NCI-H524 (cell line): Measurements from ENCODE around the gene CCDC171.
"Not testable (repeated sequence)": the region's sequence is repeated elsewhere in the genome, so short reads cannot be mapped to it uniquely, and the experiment has no call there.

Experiments
- DNase-seq, 2 experiments: peaks; one replicate each; lab custom pipeline; 2025; lab: John Stamatoyannopoulos, UW

CCDC171 gene

DNA sequence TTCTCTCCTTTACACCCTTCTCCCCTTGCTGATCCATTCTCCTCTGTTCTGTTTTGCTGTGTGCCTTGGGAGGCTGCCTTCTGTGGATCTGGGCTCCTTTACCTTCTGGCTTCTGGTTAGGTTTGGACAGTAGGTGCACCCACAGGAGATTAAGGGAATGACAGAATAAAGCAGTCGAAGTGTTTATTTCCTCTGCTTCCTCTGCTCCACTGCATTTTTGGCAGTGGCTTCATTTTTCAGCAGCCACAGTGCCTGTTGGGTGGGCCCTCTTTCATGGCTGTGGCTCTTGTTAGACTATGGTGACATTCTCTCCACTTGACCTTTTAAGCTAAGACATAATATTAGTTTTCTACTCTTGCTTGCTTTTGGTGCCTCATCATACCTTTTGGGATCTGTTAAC lies 144.1 kb downstream of the CCDC171 start:
- no peak for DNase-seq

DNA sequence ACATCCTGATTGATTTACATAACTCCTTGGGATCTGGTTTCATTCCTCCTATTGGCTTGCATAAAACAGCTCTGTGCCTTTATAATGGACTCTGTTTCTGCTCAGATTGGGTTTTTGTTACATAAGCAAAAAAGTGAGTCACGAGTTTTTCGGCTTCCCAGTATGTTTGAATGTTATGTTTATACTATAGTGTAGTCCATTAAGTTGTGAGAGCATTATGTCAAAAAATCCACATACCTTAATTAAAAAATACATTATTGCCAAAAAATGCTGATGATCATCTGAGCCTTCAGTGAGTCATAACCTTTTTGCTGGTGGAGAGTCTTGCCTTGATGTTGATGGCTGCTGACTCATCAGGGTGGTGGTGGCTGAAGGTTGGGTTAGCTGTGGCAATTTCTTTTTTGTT lies 144.6 kb downstream of the CCDC171 start:
- no peak for DNase-seq

DNA sequence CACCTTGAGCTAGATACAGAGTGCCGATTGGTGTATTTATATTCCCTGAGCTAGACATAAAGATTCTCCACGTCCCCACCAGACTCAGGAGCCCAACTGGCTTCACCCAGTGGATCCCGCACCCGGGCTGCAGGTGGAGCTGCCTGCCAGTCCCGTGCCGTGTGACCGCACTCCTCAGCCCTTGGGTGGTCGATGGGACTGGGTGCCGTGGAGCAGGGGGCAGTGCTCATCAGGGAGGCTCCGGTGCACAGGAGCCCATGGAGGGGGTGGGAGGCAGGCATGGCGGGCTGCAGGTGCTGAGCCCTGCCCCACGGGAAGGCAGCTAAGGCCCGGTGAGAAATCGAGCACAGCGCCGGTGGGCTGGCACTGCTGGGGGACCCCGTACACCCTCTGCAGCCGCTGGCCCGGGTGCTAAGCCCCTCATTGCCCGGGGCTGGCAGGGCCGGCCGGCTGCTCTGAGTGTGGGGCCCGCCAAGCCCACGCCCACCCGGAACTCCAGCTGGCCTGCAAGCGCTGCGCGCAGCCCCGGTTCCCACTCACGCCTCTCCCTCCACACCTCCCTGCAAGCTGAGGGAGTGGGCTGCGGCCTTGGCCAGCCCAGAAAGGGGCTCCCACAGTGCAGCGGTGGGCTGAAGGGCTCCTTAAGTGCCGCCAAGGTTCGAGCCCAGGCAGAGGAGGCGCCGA lies 147.2 kb downstream of the CCDC171 start:
- DNase-seq, result not testable (repeated sequence)

DNA sequence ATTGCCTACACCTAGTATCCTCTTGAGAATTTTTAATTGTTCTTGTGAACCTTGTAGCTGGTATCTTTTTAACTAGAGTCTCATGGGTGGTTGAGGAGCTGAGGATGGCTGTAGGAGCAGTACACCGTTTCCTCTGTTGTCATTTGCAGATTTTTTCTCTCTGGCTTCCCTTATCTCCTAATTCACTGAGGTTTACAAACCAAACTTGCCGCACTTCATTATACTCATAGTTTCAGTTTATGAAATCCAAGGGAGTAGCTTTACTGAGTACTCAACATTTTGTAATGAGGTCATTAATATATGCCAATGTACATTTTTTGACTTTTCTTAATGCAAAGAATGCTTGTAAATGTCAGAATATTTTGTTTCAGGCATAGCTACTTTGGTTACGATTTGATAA lies 154.2 kb downstream of the CCDC171 start:
- no peak for DNase-seq

DNA sequence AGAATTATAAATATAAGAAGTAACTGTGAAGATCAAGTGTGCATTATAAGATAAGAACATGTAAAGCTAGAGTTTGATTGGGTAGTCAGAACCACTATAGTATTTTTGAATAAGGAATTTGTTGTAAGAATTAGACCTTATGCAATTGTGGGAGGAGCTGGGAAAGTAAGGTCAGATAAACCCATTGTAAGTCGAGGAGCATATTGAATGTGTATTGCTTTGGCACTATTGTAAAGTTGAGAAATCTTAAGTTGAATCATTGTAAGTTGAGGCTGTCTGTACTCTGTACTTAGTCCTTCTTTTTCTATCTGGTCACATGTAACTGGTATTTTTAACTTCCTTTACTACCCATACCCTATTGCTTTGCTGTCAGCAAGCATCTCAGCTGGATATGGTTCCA lies 158.7 kb downstream of the CCDC171 start:
- no peak for DNase-seq

DNA sequence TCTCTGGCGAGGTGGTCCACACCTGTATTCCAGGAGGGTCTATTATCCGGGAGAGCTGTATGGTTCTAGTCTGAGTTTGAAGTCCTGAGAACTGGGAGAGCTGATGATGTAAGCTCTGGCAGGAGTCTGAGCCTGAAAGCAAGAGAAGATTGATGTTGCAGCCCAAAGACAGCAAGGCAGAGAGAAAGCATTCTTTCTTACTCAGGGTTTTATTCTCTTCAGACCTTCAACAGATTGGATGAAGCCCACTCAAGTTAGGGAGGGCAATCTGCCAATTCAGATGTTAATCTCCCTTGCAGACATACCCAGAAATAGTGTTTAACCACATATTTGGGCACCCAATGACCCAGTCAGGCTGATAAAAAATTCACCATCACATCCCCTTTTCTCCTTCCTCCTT lies 159.1 kb downstream of the CCDC171 start:
- peak; percentile 32 to 71 for DNase-seq

DNA sequence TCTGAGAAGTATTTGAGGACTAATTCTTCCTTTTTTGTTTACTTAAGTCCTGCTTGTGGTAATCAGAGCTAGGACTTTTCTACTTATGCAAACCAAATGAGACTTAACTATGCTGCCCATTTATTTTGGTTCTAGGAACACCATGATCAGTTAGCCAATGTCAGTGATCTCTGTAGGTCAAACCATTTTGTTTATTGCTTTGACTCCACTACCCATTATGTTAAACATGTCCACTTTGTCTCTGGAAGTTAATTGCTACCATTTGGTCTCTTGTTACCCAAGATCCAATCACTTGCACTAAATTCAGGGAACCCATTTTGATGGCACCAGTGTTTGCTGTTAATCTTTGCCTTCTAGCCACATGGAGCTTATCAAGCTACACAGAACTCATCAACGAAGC lies 161.9 kb downstream of the CCDC171 start:
- no peak for DNase-seq

DNA sequence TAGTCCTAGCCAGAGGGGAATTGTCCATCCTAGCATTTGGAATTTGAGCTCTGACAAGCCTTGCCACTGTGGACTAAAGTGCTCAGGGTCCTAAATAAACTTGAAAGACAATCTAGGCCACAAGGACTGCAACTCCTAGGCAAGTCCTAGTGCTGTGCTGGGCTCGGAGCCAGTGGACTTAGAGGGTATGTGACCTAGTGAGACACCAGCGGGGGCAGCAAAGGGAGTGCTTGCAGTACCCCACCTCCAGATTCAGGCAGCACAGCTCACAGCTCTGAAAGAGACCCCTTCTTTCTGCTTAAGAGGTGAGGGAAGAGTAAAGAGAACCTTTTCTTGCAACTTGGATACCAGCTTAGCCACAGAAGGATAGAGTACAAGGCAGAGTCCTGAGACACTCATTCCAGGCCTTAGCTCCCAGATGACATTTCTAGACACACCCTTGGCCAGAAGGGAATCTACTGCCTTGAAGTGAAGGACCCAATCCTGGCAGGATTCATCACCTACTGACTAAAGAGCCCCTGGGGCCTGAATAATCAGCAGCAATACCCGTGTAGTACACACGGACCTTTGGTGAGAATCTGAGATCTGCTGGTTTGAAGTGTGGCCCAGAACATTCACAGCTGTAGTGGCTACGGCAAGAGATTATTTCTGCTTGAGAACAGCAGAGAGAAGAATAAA lies 164.6 kb downstream of the CCDC171 start:
- no peak for DNase-seq

DNA sequence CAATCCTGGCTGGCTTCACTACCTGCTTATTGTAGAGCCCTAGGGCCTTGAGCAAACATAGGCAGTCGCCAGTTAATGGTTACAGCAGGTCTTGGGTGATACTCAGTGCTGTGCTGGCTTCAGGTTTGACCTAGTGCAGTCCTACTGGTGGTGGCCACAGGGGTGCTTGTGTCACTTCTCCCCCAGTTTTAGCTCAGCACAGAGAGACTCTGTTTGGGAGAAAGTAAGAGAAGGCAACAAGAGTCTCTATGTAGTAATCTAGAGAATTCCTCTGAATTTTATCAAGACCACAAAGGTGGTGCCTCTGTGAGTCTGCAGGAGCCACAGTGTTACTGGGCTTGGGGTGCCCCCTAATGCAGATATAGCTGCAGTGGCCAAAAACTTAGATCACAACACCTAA lies 165.6 kb downstream of the CCDC171 start:
- no peak for DNase-seq

DNA sequence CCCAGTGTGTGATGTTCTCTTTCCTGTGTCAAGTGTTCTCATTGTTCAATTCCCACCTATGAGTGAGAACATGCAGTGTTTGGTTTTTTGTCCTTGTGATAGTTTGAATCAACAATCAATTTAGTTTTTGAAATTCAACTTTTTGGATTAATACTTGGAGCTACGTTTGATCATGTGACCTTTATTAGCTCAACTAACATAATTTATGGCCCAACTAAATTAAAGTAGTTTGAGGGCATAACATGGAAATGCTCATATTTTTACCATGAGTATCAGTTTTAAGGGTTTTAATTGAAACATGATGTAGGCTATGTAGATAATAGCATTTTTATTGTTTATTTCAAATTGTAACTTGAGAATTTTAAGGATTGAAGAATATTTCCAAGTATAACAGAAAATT lies 168.0 kb downstream of the CCDC171 start:
- DNase-seq, result no peak

DNA sequence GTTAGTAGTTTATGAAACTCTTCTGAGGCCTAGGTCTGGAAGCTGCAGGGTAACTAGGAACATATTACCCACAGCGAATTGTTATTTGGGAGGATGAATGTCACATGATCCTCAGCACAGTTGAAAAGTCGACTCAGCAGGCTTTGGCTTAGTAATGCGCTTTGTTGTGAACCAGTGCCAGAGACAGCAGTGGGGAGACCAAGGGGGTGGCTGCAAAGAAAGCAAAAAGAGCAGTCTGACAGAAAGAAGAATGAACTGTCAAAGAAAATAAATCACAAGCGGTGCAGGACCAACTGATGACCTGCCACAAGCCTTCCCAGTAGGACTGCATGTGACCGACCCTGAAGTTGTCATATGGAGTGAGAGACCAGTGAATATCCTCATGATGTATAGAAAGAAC lies 170.0 kb downstream of the CCDC171 start:
- DNase-seq, result no peak

DNA sequence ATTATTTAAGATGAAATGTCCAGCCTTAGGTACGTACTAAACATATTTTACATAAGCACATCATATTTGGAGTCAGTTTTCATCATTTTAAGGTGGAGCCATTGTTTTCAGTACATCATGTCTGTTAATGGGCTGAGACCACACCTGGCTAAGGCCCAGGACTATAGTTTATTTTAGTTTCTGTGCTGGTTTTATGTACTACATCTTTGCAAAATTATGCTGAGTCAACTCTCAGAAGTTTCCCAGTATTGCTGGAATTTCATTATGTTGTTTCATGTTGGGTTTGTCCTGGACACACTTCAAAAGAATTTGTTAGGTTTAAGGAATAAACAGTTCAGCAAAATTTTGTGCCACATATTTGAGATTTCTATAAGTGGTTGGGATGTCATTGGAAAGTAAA lies 171.2 kb downstream of the CCDC171 start:
- DNase-seq, result no peak

DNA sequence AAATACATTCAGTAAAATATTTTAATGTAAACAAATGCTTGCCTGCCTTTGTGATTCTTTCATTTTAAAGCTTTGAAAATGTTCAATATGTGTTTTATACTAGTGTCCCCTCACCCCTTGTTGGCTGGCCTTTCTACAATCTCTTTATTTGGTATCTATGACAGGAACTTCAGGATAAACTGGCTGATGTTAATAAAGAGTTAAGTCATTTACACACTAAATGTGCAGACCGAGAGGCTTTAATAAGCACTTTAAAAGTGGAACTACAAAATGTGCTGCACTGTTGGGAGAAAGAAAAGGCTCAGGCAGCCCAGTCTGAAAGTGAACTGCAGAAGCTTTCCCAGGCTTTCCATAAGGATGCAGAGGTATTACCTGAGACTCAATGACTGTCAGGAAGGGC lies 171.8 kb downstream of the CCDC171 start:
- no peak for DNase-seq

DNA sequence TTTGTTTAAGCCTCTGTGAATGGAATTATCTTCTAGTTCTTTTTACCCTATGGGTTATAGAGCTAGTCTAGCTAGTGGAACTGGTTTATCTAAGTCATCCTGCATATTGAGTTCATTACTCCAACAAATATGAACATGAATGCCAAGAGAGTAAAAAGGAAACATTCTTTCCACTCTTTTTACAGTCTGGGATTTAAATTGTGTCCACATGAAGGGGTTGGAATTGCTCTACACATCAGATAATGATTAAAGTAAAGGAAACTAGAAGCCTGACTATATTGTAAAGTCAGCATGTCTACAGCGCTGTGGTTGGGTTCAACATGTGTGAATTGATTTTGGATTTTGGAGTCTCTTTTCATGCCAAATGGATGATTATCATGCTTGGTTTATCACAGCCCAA lies 173.1 kb downstream of the CCDC171 start:
- no peak for DNase-seq

DNA sequence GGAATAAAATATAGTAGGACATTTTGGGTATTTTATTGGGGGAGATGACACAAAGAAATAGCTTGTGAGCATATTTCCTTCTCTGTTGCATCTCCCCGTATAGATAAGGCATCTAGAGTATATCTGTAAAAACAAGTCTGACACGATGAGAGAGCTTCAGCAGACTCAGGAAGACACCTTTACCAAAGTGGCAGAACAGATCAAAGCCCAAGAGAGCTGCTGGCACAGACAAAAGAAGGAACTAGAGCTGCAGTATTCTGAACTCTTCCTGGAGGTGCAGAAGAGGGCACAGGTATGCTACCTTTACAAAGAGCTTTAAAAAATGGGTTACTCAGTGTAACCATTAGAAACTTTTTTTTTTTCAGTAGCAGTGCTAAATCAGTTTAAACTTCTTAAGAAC lies 176.7 kb downstream of the CCDC171 start:
- no peak for DNase-seq

DNA sequence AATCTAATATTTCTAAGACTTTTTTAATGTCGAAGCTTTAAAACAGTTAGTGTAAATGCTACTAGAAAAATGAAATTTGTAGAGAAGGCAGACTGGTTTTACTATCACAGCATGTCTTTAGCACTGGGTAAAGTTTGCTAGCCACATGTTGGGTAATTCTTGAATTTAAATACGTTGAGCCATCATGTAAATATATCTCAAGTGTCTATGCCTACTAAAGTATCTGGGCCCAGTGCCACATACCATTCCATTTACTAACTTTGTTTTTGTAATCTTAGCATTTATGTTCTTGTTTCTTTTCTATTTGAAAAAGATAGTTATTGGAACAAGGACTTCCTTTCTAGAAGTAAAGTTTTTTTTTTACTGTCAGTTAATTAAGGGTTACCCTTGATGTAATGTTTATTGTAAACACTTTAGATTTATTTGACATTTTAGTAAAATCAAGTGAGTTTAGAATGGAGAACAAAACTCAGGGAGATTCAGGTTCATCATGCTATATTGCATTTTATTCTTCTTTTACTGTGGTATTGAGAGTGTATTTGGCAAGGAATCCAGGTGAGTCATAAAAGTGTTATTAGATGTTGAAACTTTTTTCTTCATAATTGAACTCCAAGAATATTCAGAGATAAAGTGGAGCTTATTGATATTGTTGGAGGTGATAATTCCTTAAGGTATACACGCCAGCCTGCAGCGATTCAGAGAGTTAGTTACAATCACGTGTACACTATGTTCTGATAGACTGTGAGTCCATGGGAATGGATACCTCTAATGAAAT lies 182.4 kb downstream of the CCDC171 start:
- no peak for DNase-seq

DNA sequence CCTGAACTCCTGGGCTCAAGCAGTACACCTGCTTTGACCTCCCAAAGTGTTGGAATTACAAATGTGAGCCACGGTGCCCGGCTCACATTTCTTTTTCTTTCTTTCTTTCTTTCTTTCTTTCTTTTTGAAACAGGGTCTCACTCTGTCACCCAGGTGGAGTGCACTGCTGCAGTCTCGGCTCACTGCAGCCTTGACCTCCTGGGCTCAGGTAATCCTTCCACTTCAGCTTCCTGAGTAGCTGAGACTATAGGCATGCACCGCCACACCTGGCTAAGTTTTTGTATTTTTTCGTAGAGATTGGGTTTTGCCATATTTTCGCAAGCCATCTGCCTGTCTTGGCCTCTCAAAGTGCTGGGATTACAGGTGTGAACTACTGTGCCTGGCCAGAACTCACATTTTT lies 183.7 kb downstream of the CCDC171 start:
- DNase-seq, result no peak

DNA sequence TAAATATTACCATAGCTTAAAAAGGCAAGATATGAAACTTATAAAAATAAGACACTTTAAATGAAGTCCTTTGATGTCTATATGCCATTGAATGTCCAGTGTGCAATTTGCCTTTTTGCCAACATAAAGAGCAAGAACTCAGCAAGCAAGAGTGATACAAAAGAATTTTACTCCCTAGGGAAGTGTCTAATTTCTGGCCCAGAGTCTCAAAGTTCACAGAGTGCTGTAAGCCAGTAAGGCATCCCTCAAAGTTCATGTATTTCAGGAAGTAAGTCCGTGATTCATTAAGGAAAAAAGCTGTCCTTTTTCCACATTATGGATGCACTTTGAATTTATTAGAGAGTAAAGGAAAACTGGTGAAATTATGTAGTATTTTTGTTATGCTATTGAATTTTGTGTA lies 185.2 kb downstream of the CCDC171 start:
- DNase-seq, result no peak

DNA sequence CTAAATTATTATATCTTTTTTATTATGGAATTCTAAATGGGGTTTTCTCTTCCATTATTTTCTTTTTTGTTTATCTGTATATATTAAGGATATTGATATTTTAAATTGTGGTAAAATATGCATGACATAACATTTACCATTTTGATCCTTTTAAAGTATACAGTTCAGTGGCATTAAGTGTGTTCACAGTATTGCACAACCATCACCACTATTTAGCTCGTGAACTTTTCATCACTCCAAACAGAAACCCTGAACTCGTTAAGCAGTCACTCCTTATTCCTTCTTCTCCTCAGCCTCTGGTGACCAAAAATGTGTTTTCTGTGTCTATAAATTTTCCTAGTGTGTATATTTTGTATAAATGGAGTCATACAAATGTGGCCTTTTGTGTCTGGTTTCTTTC lies 188.2 kb downstream of the CCDC171 start:
- no peak for DNase-seq

DNA sequence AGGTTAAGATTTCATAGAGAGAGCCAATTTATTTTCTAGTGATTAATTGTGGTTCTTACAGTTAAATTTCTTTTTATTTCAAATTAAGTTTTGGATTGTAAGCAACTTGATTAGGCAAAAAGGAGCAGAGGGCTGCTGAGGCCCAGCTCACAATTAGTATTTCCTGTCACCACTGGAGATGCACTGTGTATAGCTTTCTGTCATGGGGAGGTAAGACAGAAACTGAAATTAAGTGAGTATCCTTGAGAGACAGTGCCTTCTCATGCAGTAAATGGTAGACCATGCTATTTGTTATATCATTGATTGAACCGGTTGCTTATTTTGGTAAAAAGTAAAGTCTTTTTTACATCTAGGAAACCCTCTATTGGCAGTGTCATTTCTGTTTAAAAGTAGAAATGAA lies 190.7 kb downstream of the CCDC171 start:
- no peak for DNase-seq

DNA sequence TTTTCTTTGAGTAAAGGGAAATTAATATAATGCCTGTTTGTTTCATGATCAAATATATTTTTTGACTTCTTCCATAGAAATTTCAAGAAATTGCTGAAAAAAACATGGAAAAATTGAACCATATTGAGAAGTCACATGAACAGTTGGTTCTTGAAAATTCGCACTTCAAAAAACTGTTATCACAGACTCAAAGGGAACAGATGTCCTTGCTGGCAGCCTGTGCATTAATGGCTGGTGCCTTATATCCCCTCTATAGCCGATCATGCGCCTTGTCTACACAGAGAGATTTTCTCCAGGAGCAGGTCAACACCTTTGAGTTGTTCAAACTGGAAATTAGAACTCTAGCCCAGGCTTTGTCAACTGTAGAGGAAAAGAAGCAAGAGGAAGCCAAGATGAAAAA lies 191.4 kb downstream of the CCDC171 start:
- peak; percentile 4 to 60 for DNase-seq

DNA sequence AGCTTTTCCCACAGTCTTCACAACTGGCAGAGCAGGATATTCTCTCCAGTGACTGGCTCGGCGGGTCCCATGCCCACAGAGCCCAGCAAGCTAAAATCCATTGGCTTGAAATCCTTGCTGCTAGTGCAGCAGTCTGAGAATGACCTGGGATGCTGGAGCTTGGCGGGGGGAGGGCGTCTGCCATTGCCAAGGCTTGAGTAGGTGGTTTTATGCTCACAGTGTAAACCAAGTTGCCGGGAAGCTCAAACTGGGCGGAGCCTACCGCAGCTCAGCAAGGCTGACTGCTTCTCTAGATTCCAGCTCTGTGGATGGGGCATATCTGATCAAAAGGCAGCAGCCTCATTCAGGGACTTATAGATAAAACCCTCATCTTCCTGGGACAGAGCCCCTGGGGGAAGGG lies 194.1 kb downstream of the CCDC171 start:
- no peak for DNase-seq

DNA sequence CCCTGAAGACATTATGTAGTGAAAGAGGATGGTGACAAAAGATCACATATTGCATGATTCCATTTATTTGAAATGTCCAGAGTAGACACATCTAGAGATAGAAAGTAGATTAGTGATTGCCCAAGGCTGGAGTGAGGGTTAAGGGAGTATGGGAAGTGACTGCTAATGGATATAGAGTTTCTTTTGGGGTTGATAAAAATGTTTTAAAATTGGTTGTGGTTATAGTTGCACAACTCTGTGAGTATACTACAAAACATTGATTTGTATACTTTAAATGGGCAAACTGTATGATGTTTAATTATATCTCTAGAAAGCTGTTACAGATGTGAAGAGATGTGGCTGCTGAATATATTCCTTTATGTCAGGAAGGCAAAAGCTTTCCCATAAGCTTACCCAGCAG lies 202.8 kb downstream of the CCDC171 start:
- DNase-seq, result no peak
